ENCODE data around the gene SERTAD3.

SERTAD3 gene

GRCh38 chr19:40418040-40418439 lies 26.1 kb downstream of the SERTAD3 start:
- Histone ChIP-seq H3K4me3 (ENCODE audit: low read length) (no peak overlapping the region), H3K27ac (ENCODE audit: low read length) (no peak overlapping the region), H3K4me1 (ENCODE audit: control insufficient read depth, insufficient read depth, low read length) (peaks cover 3% of the 10 kb centered on the region; the same call in 1 of the 2 replicates), H3K27me3 (ENCODE audit: control insufficient read depth, insufficient read depth, low read length) (no peaks in the 10 kb centered on the region), H3K36me3 (ENCODE audit: control insufficient read depth, insufficient read depth, low read length) (no peaks in the 10 kb centered on the region), H3K9me3 (ENCODE audit: control insufficient read depth, insufficient read depth, low read length) (no peaks in the 10 kb centered on the region)
- no CpG with 5 or more reads among the region's 3 CpGs for WGBS (ENCODE audit: insufficient coverage, insufficient read length)
- DNase-seq (ENCODE audit: low read depth, low spot score) = no peak

- H3K27me3 ChIP-seq (ENCODE audit: control insufficient read depth, insufficient read depth, low read length) = no peaks in the 10 kb centered on the region
- WGBS (ENCODE audit: insufficient coverage, insufficient read length) = no CpG with 5 or more reads among the region's 4 CpGs
- H3K4me3 ChIP-seq (ENCODE audit: low read length) = no peak overlapping the region
- no peak overlapping the region for H3K27ac ChIP-seq (ENCODE audit: low read length)
- no peak for DNase-seq (ENCODE audit: low read depth, low spot score)
- H3K9me3 ChIP-seq (ENCODE audit: control insufficient read depth, insufficient read depth, low read length) = no peaks in the 10 kb centered on the region
- no peaks in the 10 kb centered on the region for H3K36me3 ChIP-seq (ENCODE audit: control insufficient read depth, insufficient read depth, low read length)
- peaks cover 3% of the 10 kb centered on the region; the same call in 1 of the 2 replicates for H3K4me1 ChIP-seq (ENCODE audit: control insufficient read depth, insufficient read depth, low read length)
These were observed 26.5 kb downstream of the SERTAD3 start for GRCh38 chr19:40417643-40417981.

DNA sequence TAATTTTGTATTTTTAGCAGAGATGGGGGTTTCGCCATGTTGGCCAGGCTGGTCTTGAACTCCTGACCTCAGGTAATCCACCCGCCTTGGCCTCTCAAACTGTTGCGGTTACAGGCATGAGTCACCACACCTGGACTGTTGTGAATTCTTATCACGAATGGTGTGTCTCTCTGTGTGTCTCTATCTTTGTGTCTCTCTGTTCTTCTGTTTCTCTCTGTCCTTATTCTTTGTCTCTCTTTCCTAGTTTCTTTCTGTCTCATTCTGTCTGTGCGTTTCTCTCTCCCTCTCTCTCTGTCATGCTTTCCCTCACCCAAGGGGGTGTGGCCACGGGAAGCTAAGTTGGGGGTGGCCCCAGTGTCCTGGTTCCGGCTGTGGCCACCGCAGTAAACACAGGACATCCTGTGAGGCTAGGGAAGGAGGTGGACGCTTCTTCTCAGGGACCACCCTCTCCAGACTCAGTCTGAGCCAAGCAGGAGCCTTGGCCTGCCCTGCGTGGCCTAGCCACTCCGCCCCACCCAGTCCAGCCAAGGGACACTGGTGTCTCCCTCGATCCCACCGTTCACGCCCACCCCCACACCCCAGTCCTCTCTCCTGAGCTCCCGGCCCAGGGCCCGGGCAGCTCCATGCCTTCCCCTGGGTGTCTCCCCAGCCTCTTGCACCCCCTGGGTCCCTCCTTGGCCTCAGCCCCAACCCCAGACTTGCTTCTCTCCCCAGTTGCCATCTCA lies 27.1 kb downstream of the SERTAD3 start:
- H3K4me3 ChIP-seq (ENCODE audit: low read length) = no peak overlapping the region
- no peak overlapping the region for H3K27ac ChIP-seq (ENCODE audit: low read length)

DNA sequence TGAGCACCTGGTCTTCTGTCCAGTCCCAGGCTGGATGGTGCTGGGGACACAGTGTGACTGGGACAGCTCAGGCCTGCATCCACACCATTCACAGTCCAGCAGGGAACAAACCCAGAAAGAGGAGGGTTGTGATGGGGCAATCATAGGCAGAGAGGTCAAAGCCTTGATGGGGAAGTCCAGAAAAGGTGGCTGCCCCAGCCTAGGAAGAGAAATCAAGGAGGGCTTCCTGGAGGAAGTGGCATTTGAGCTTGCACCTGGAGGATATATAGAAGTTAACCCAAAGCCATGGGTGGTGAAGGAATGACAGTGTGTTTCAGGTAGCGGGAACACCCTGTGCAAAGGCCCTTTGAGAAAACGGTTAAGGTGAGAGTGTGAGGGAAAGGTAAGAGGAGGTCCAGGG lies 28.4 kb downstream of the SERTAD3 start:
- Histone ChIP-seq H3K36me3 (ENCODE audit: control insufficient read depth, insufficient read depth, low read length) (no peaks in the 10 kb centered on the region), H3K4me3 (ENCODE audit: low read length) (no peak overlapping the region), H3K27me3 (ENCODE audit: control insufficient read depth, insufficient read depth, low read length) (no peaks in the 10 kb centered on the region), H3K4me1 (ENCODE audit: control insufficient read depth, insufficient read depth, low read length) (peaks cover 3% of the 10 kb centered on the region; the same call in 1 of the 2 replicates), H3K9me3 (ENCODE audit: control insufficient read depth, insufficient read depth, low read length) (no peaks in the 10 kb centered on the region), H3K27ac (ENCODE audit: low read length) (no peak overlapping the region)
- DNase-seq (ENCODE audit: low read depth, low spot score) = no peak
- no CpG with 5 or more reads among the region's 2 CpGs for WGBS (ENCODE audit: insufficient coverage, insufficient read length)

More for the DNA sequence above, 27.1 kb downstream of the SERTAD3 start:
- no CpG with 5 or more reads among the region's 16 CpGs for WGBS (ENCODE audit: insufficient coverage, insufficient read length)
- Histone ChIP-seq H3K27me3 (ENCODE audit: control insufficient read depth, insufficient read depth, low read length) (no peaks in the 10 kb centered on the region), H3K9me3 (ENCODE audit: control insufficient read depth, insufficient read depth, low read length) (no peaks in the 10 kb centered on the region), H3K4me1 (ENCODE audit: control insufficient read depth, insufficient read depth, low read length) (peaks cover 3% of the 10 kb centered on the region; the same call in 1 of the 2 replicates), H3K36me3 (ENCODE audit: control insufficient read depth, insufficient read depth, low read length) (no peaks in the 10 kb centered on the region)
- DNase-seq (ENCODE audit: low read depth, low spot score) = no peak

DNA sequence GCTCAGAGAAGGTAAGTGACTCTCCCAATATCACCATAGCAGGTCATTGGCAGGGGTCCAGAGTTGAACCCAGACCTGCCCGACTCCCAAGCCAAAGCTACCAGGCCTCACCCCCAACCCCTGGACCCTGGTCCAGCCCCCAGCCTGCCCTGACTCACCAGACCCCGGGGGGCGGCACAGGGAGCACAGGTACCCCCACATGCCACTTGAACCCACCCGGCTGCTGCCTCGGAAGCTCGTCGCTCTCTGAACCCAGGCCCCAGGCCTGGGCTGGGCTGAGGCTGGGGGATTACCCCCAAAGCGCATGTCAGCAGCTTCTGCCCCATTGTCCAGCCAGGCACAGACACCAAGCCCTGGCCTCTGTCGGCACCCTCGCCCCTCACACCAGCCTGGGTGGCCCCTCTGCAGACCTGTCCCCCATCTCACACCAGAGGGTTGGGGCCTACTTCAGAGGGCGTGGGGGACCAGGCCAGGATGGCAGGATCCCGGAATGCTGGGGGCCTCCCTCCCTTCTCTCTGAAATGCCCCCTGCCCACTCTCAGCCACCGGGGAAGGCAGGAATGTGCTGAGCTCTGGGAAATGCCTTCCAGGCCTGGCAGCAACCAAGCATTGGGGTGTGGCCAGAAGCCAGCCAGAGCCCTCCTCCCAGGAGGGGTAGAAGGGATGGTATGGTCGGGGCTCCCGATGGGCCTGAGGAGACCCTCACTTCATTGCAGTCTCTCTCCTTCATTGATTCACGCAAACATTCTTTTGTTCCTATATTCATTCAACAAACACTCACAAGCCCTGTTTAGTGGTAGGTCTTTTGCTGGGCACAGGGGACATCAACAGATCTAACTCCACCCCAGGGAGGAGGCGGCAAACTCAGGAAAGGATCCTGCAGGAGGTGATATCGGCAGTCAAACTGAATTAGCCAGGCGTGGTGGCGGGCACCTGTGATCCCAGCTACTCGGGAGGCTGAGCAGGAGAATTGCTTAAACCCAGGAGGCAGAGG lies 29.3 kb downstream of the SERTAD3 start:
- Histone ChIP-seq H3K9me3 (ENCODE audit: control insufficient read depth, insufficient read depth, low read length) (no peaks in the 10 kb centered on the region), H3K4me1 (ENCODE audit: control insufficient read depth, insufficient read depth, low read length) (peaks cover 5% of the 10 kb centered on the region; the same call in 1 of the 2 replicates), H3K4me3 (ENCODE audit: low read length) (no peak overlapping the region), H3K27me3 (ENCODE audit: control insufficient read depth, insufficient read depth, low read length) (no peaks in the 10 kb centered on the region), H3K36me3 (ENCODE audit: control insufficient read depth, insufficient read depth, low read length) (no peaks in the 10 kb centered on the region), H3K27ac (ENCODE audit: low read length) (no peak overlapping the region)
- no peak for DNase-seq (ENCODE audit: low read depth, low spot score)
- no CpG with 5 or more reads among the region's 21 CpGs for WGBS (ENCODE audit: insufficient coverage, insufficient read length)

DNA sequence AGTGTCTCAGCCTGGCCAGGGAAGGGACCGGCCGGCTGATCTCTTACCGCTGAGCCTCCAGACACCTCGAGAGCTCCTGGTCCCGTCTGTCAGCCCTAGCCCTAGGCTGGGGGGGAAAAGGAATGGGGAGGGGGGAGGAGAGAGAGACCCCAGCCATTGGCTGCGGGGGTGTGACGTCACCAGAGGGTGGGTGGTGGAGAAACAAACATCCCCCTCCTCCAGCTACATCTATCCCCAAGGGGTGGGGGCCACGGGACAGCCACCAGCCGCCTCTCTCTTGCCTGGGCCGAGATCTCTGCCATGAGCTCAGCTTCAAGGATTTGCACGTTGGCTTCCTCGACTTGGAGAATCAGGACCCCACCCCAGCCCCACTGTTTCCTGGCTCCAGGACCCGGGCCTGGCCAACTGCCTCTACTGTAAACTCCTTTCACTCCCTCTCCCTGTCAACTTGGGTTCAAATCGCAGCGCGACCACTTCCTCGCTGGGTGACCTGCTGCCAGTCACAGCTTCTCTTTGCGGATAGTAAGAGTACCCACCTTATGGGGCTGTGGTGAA lies 30.8 kb downstream of the SERTAD3 start, which contains the start of gene PRX:
Gene PRX (minus strand): TSS at position 88 of the 555 bp plus-strand sequence. CDS start 5,446 bp downstream, outside the sequence.
- H3K4me1 ChIP-seq (ENCODE audit: control insufficient read depth, insufficient read depth, low read length) = peaks cover 5% of the 10 kb centered on the region; the same call in 1 of the 2 replicates
- no peak within 1 kb of the TSS for H3K4me3 ChIP-seq (ENCODE audit: low read length)
- WGBS (ENCODE audit: insufficient coverage, insufficient read length) = no CpG with 5 or more reads among the region's 18 CpGs
- no peak within 1 kb of the TSS for H3K27ac ChIP-seq (ENCODE audit: low read length)
- H3K9me3 ChIP-seq (ENCODE audit: control insufficient read depth, insufficient read depth, low read length) = no peaks in the 10 kb centered on the region
- no peak for DNase-seq (ENCODE audit: low read depth, low spot score)
- no peaks in the 10 kb centered on the region for H3K27me3 ChIP-seq (ENCODE audit: control insufficient read depth, insufficient read depth, low read length)
- H3K36me3 ChIP-seq (ENCODE audit: control insufficient read depth, insufficient read depth, low read length) = no peaks in the 10 kb centered on the region

DNA sequence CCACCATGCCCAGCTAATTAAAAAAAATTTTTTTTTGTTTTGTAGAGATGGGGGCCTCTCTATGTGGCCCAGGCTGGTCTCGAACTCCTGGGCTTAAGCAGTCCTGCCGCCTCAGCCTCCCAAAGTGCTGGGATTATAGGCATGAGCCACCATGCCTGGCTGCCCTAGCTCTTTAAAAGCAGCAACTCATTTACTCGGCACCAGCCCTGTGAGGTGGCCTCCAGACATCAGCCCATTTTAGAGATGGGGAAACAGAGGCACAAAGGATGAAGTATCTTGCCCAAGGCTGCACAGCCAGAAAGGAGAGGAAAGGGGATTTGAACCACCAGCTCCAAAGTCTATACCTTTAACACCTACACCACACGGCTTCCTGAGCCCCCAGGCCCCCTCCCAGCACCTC lies 31.3 kb downstream of the SERTAD3 start:
- no CpG with 5 or more reads among the region's 4 CpGs for WGBS (ENCODE audit: insufficient coverage, insufficient read length)
- Histone ChIP-seq H3K27me3 (ENCODE audit: control insufficient read depth, insufficient read depth, low read length) (no peaks in the 10 kb centered on the region), H3K27ac (ENCODE audit: low read length) (no peak overlapping the region), H3K9me3 (ENCODE audit: control insufficient read depth, insufficient read depth, low read length) (no peaks in the 10 kb centered on the region), H3K4me1 (ENCODE audit: control insufficient read depth, insufficient read depth, low read length) (peaks cover 5% of the 10 kb centered on the region; the same call in 1 of the 2 replicates), H3K36me3 (ENCODE audit: control insufficient read depth, insufficient read depth, low read length) (no peaks in the 10 kb centered on the region), H3K4me3 (ENCODE audit: low read length) (no peak overlapping the region)
- DNase-seq (ENCODE audit: low read depth, low spot score) = no peak

DNA sequence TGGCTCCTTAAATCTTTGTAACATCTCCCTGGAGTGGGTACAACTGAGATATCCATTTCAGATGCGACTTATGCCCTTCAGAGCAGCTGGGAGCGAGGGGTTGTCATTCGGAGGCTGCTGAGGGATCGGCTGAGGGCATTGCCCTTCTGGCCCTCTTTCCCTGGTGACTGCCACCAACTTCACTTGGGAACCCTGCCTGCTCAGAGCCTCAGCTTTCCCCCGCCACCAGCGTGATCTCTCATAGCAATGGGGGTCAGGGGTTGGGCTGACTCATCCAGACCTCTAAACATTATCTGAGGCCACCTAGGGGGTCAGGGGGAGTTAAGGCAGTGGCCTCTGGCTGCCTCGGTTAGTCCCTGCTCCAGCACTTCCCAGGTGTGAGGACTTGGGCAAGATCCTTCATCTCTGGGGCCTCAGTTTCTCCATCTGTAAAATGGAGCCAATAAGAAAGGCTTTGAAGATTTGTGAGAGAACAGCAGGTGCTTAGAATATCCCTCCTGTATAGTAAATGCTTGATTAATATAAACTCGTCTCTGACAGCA lies 32.1 kb downstream of the SERTAD3 start:
- Histone ChIP-seq H3K4me3 (ENCODE audit: low read length) (no peak overlapping the region), H3K9me3 (ENCODE audit: control insufficient read depth, insufficient read depth, low read length) (no peaks in the 10 kb centered on the region), H3K4me1 (ENCODE audit: control insufficient read depth, insufficient read depth, low read length) (peaks cover 2% of the 10 kb centered on the region; the same call in 1 of the 2 replicates), H3K27me3 (ENCODE audit: control insufficient read depth, insufficient read depth, low read length) (no peaks in the 10 kb centered on the region), H3K36me3 (ENCODE audit: control insufficient read depth, insufficient read depth, low read length) (no peaks in the 10 kb centered on the region), H3K27ac (ENCODE audit: low read length) (no peak overlapping the region)
- no peak for DNase-seq (ENCODE audit: low read depth, low spot score)
- WGBS (ENCODE audit: insufficient coverage, insufficient read length) = no CpG with 5 or more reads among the region's 8 CpGs

- peaks cover 2% of the 10 kb centered on the region; the same call in 1 of the 2 replicates for H3K4me1 ChIP-seq (ENCODE audit: control insufficient read depth, insufficient read depth, low read length)
- no peaks in the 10 kb centered on the region for H3K9me3 ChIP-seq (ENCODE audit: control insufficient read depth, insufficient read depth, low read length)
- no CpG with 5 or more reads among the region's 16 CpGs for WGBS (ENCODE audit: insufficient coverage, insufficient read length)
- H3K27ac ChIP-seq (ENCODE audit: low read length) = no peak overlapping the region
- H3K4me3 ChIP-seq (ENCODE audit: low read length) = no peak overlapping the region
- no peak for DNase-seq (ENCODE audit: low read depth, low spot score)
- no peaks in the 10 kb centered on the region for H3K27me3 ChIP-seq (ENCODE audit: control insufficient read depth, insufficient read depth, low read length)
- no peaks in the 10 kb centered on the region for H3K36me3 ChIP-seq (ENCODE audit: control insufficient read depth, insufficient read depth, low read length)
These were observed 32.9 kb downstream of the SERTAD3 start for GRCh38 chr19:40411125-40411842.
